ENCODE measurements around the gene SPINT2. TPM values are rescaled to one million over a fixed set of nuclear protein-coding genes. Genes with fewer than 3 reads are reported as not detected.

Gene SPINT2
- total RNA-seq, 1 experiment from 2014 or later, result 442 TPM

DNA sequence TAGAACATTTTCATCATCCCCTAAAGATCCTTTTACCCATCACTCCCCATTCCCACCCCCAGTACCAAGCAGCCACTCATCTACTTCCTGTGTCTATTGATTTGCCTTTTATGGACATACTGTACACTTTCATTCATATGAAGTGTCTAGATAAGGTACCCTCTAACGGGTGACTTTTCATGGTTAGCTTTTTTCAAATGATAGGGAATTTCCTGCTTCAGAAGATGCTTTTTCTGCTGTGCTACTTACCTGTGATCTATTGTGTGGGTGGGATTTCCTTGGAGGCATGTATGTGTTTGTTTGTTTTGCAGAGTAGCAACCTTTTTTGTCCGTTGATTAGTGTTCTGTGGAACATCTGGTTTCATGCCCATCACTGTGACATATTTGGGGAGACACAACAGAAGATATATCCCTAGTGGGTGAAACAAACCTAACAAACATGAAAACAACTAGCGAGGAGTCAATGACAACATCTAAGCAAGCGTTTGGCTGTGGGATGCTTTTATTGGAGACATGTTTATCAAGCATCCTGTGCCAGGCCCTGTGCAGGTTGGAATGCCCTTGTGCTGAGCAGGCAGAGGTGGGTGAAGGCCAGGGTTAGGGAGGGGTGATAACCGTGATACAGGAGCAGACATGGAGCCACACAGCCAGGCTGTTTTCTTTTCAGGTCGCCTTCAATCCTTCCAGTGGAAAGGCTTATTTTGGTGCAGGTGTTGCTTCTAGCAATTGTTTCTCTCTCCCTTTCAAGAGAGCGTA is 17.6 kb downstream of the SPINT2 start:
- no TSS peak for BruUV-seq (replicated peaks)
- DNase-seq (no peak), ATAC-seq (no peak)
- CTCF ChIA-PET, result no interaction called here
- H3K9me3 ChIP-seq (ENCODE audit: low read length), result no peaks in the 10 kb centered on the region
- H2AFZ ChIP-seq (ENCODE audit: low read length), result no peak overlapping the region
- peaks cover 22% of the 10 kb centered on the region for H3K36me3 ChIP-seq (ENCODE audit: low read depth, low read length)
- POLR2A ChIA-PET (ENCODE audit: unreplicated experiment), result no interaction called here
- no peaks in the 10 kb centered on the region for H3K27me3 ChIP-seq (ENCODE audit: low read length)
- TF ChIP-seq EZH2phosphoT487 (IDR thresholded peaks at IDR 0.05; ENCODE audit: borderline replicate concordance, low read length), result no peak
- TF ChIP-seq EZH2 (IDR thresholded peaks at IDR 0.05; ENCODE audit: low read length, unreplicated experiment), result no peak
- TF ChIP-seq, protein P1, sequence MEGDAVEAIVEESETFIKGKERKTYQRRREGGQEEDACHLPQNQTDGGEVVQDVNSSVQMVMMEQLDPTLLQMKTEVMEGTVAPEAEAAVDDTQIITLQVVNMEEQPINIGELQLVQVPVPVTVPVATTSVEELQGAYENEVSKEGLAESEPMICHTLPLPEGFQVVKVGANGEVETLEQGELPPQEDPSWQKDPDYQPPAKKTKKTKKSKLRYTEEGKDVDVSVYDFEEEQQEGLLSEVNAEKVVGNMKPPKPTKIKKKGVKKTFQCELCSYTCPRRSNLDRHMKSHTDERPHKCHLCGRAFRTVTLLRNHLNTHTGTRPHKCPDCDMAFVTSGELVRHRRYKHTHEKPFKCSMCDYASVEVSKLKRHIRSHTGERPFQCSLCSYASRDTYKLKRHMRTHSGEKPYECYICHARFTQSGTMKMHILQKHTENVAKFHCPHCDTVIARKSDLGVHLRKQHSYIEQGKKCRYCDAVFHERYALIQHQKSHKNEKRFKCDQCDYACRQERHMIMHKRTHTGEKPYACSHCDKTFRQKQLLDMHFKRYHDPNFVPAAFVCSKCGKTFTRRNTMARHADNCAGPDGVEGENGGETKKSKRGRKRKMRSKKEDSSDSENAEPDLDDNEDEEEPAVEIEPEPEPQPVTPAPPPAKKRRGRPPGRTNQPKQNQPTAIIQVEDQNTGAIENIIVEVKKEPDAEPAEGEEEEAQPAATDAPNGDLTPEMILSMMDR (conservative IDR thresholded peaks at IDR 0.05; ENCODE audit: low read depth, low read length), result no peak
- H3K9ac ChIP-seq (ENCODE audit: low read length), result no peak overlapping the region
- H4K20me1 ChIP-seq (ENCODE audit: low read length), result no peaks in the 10 kb centered on the region
- H3K4me3 ChIP-seq (ENCODE audit: low read length), result no peak overlapping the region
- H3K4me2 ChIP-seq (ENCODE audit: low read length), result no peak overlapping the region
- peaks cover 94% of the 10 kb centered on the region for H3K79me2 ChIP-seq (ENCODE audit: low read length)
- H3K4me1 ChIP-seq (ENCODE audit: insufficient read depth, low read length), result peaks cover 38% of the 10 kb centered on the region
- peaks cover 5% of the 10 kb centered on the region for H3F3A ChIP-seq (ENCODE audit: low read length, unreplicated experiment)
- no peak overlapping the region for H3K27ac ChIP-seq (ENCODE audit: low read length)
- no peaks in the 10 kb centered on the region for H3K9me2 ChIP-seq (replicated peaks; ENCODE audit: low read length)
- intact Hi-C loops (cut with micrococcal nuclease), result no loop called here

DNA sequence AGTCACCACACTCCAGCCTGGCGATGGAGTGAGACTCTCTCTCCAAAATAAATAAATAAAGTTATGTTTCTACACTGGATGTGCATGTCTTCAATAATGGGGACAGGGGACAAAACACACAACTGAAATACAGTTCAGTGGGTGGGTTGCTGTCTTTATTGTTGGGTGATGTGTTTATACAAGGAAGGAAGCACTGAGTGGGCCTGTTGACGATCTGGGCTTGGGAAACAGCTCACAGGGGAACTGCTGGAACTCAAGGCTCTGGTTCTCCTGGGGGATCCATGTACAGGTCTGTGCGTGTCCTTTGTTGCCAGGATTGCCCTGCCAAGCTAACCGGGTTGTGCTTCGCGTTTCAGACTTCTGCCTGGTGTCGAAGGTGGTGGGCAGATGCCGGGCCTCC is 18.9 kb downstream of the SPINT2 start:
- H2AFZ ChIP-seq (ENCODE audit: low read length), result no peak overlapping the region
- no peaks in the 10 kb centered on the region for H3K9me2 ChIP-seq (replicated peaks; ENCODE audit: low read length)
- peaks cover 90% of the 10 kb centered on the region for H3K79me2 ChIP-seq (ENCODE audit: low read length)
- no peak overlapping the region for H3K9ac ChIP-seq (ENCODE audit: low read length)
- H3F3A ChIP-seq (ENCODE audit: low read length, unreplicated experiment), result peaks cover 4% of the 10 kb centered on the region
- ATAC-seq (no peak), DNase-seq (no peak)
- peaks cover 26% of the 10 kb centered on the region for H3K4me1 ChIP-seq (ENCODE audit: insufficient read depth, low read length)
- H3K27me3 ChIP-seq (ENCODE audit: low read length), result no peaks in the 10 kb centered on the region
- POLR2A ChIA-PET (ENCODE audit: unreplicated experiment), result no interaction called here
- H3K4me2 ChIP-seq (ENCODE audit: low read length), result no peak overlapping the region
- no peak overlapping the region for H3K27ac ChIP-seq (ENCODE audit: low read length)
- H3K36me3 ChIP-seq (ENCODE audit: low read depth, low read length), result peaks cover 26% of the 10 kb centered on the region
- TF ChIP-seq EZH2 (IDR thresholded peaks at IDR 0.05; ENCODE audit: low read length, unreplicated experiment) (no peak), EZH2phosphoT487 (IDR thresholded peaks at IDR 0.05; ENCODE audit: borderline replicate concordance, low read length) (no peak)
- TF ChIP-seq, protein P1 (conservative IDR thresholded peaks at IDR 0.05; ENCODE audit: low read depth, low read length), result no peak
- no TSS peak for BruUV-seq (replicated peaks)
- H3K4me3 ChIP-seq (ENCODE audit: low read length), result no peak overlapping the region
- intact Hi-C loops (cut with micrococcal nuclease), result no loop called here
- CTCF ChIA-PET, result no interaction called here
- H4K20me1 ChIP-seq (ENCODE audit: low read length), result no peaks in the 10 kb centered on the region
- H3K9me3 ChIP-seq (ENCODE audit: low read length), result no peaks in the 10 kb centered on the region

DNA sequence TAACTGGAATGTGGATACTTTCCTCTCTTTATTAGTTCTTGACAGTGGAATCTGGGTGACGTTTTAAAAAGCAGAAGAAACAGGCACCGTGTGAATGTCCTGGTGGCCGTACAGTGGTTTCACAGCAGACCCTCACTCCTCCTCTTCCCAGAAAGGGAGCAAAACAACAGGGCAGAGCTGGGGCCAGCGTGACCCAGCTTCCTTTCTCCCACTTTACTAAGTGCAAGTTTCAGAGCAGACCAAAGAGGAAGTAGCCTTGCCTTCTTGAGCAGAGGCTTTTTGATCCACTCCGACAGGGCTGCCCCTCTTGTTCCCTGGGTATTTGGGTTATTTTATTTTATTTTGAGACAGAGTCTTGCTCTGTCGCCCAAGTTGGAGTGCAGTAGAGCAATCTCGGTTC is 20.0 kb downstream of the SPINT2 start:
- H3K27me3 ChIP-seq (ENCODE audit: low read length), result no peaks in the 10 kb centered on the region
- no peak overlapping the region for H2AFZ ChIP-seq (ENCODE audit: low read length)
- peaks cover 4% of the 10 kb centered on the region for H3F3A ChIP-seq (ENCODE audit: low read length, unreplicated experiment)
- no TSS peak for BruUV-seq (replicated peaks)
- H3K4me3 ChIP-seq (ENCODE audit: low read length), result no peak overlapping the region
- H3K9ac ChIP-seq (ENCODE audit: low read length), result no peak overlapping the region
- no peak overlapping the region for H3K27ac ChIP-seq (ENCODE audit: low read length)
- no peak overlapping the region for H3K4me2 ChIP-seq (ENCODE audit: low read length)
- no peaks in the 10 kb centered on the region for H3K9me3 ChIP-seq (ENCODE audit: low read length)
- DNase-seq, result no peak
- H4K20me1 ChIP-seq (ENCODE audit: low read length), result no peaks in the 10 kb centered on the region
- TF ChIP-seq EZH2 (IDR thresholded peaks at IDR 0.05; ENCODE audit: low read length, unreplicated experiment) (no peak), EZH2phosphoT487 (IDR thresholded peaks at IDR 0.05; ENCODE audit: borderline replicate concordance, low read length) (no peak)
- TF ChIP-seq, protein P1 (conservative IDR thresholded peaks at IDR 0.05; ENCODE audit: low read depth, low read length), result no peak
- peaks cover 20% of the 10 kb centered on the region for H3K4me1 ChIP-seq (ENCODE audit: insufficient read depth, low read length)
- ChIA-PET POLR2A (ENCODE audit: unreplicated experiment) (interaction anchor here (0.8 kb wide), 1 partner anchor 38 kb away, joined by 8 read pairs; no protein-coding TSS in a partner anchor), CTCF (interaction anchor here (0.7 kb wide), 1 partner anchor 143 kb away, joined by 7 read pairs; no protein-coding TSS in a partner anchor)
- H3K36me3 ChIP-seq (ENCODE audit: low read depth, low read length), result peaks cover 27% of the 10 kb centered on the region
- intact Hi-C loops (cut with micrococcal nuclease), result no loop called here
- ATAC-seq, result no peak
- peaks cover 86% of the 10 kb centered on the region for H3K79me2 ChIP-seq (ENCODE audit: low read length)
- H3K9me2 ChIP-seq (replicated peaks; ENCODE audit: low read length), result no peaks in the 10 kb centered on the region
